ENCODE data around the gene CH25H. TPM values are rescaled to one million over a fixed set of nuclear protein-coding genes. Genes with fewer than 3 reads are reported as not detected.

The CH25H gene
- total RNA-seq, 1 experiment from 2014 or later, result not detected

GRCh38 chr10:89164920-89165319 lies 42.2 kb downstream of the CH25H start:
- H3K79me2 ChIP-seq (ENCODE audit: low read length), result no peaks in the 10 kb centered on the region
- H2AFZ ChIP-seq (ENCODE audit: low read length), result no peak overlapping the region
- no peaks in the 10 kb centered on the region for H3K27me3 ChIP-seq (ENCODE audit: low read length)
- H4K20me1 ChIP-seq (ENCODE audit: insufficient read depth, low read depth, low read length), result no peaks in the 10 kb centered on the region
- no peaks in the 10 kb centered on the region for H3K9me3 ChIP-seq (ENCODE audit: low read length)
- H3K4me3 ChIP-seq (ENCODE audit: low read length), result no peak overlapping the region
- no peak overlapping the region for H3K4me2 ChIP-seq (ENCODE audit: low read depth, low read length, poor library complexity, severe bottlenecking)
- no peaks in the 10 kb centered on the region for H3K36me3 ChIP-seq (ENCODE audit: insufficient read depth, low read length)
- H3K4me1 ChIP-seq (ENCODE audit: low read length), result no peaks in the 10 kb centered on the region
- no peak for DNase-seq
- H3K9ac ChIP-seq (ENCODE audit: low read length), result no peak overlapping the region
- H3K9me2 ChIP-seq (replicated peaks; ENCODE audit: insufficient read depth, low read length), result no peaks in the 10 kb centered on the region
- H3K27ac ChIP-seq (ENCODE audit: low read length), result no peak overlapping the region

DNA sequence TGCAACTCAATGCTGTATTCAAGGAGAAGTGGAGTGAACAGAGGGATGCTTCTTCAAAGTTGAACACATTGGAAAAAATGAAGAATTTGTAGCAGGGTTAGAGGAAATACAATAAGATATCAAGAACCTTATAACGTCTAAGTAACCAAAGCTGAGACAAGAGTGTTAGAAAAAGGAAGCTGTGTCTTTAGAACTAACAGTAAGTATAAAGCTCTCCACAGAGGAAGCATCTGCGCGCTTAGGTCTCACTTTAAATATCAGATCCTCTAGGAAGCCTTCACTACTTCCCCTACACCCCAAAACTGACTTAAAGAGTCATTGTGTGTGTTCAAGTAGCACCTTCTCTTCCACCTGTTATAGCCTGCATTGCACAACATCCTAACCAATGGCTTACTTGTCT lies 43.0 kb downstream of the CH25H start:
- H3K79me2 ChIP-seq (ENCODE audit: low read length), result no peaks in the 10 kb centered on the region
- no peaks in the 10 kb centered on the region for H3K27me3 ChIP-seq (ENCODE audit: low read length)
- H3K9me3 ChIP-seq (ENCODE audit: low read length), result no peaks in the 10 kb centered on the region
- H4K20me1 ChIP-seq (ENCODE audit: insufficient read depth, low read depth, low read length), result no peaks in the 10 kb centered on the region
- H3K36me3 ChIP-seq (ENCODE audit: insufficient read depth, low read length), result no peaks in the 10 kb centered on the region
- H2AFZ ChIP-seq (ENCODE audit: low read length), result no peak overlapping the region
- no peaks in the 10 kb centered on the region for H3K9me2 ChIP-seq (replicated peaks; ENCODE audit: insufficient read depth, low read length)
- DNase-seq, result no peak
- H3K9ac ChIP-seq (ENCODE audit: low read length), result no peak overlapping the region
- peak overlapping the region; percentile 22; the same call in 1 of the 2 replicates for H3K4me3 ChIP-seq (ENCODE audit: low read length)
- no peaks in the 10 kb centered on the region for H3K4me1 ChIP-seq (ENCODE audit: low read length)
- H3K27ac ChIP-seq (ENCODE audit: low read length), result no peak overlapping the region
- peak overlapping the region; percentile 38 for H3K4me2 ChIP-seq (ENCODE audit: low read depth, low read length, poor library complexity, severe bottlenecking)

DNA sequence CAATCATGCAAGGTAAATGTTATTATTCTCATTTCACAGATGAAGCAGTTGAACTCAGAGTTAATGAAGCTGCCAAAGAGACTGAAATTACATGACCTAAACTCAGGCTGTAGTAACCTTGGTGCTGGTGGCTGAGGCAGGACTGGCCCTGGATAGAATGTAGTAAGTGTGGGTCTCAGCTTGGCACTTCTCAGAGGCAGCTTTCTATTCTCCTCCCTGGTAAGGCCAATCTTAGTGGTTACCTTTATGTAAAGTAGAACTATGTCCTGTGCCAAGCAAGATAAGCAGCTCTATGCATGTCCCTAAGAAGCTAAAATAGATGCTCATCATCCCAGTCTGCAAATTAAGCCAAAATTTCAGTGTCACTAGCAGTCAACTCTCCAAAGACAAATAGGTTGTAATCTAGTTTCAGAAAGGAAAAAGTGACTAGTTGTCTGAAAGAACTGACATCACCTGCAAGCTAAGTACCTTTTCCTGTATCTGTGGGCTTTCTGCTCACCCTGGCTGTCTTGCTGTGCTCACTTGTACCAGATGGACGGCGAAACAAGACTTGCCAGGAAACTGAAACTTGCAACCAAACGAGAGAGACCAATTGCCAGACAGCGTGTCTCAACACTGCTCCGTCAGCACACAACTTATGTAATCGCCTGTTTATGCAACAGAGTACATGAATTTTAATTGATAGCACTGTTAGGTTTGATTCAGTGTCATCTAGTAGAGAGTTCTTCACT lies 43.7 kb downstream of the CH25H start:
- peak overlapping the region; percentile 22; the same call in 1 of the 2 replicates for H3K4me3 ChIP-seq (ENCODE audit: low read length)
- H3K9me3 ChIP-seq (ENCODE audit: low read length), result no peaks in the 10 kb centered on the region
- H3K27ac ChIP-seq (ENCODE audit: low read length), result no peak overlapping the region
- no peak overlapping the region for H2AFZ ChIP-seq (ENCODE audit: low read length)
- H3K27me3 ChIP-seq (ENCODE audit: low read length), result no peaks in the 10 kb centered on the region
- H3K9me2 ChIP-seq (replicated peaks; ENCODE audit: insufficient read depth, low read length), result no peaks in the 10 kb centered on the region
- H3K4me1 ChIP-seq (ENCODE audit: low read length), result no peaks in the 10 kb centered on the region
- peak overlapping the region; percentile 38 for H3K4me2 ChIP-seq (ENCODE audit: low read depth, low read length, poor library complexity, severe bottlenecking)
- H3K9ac ChIP-seq (ENCODE audit: low read length), result no peak overlapping the region
- no peaks in the 10 kb centered on the region for H4K20me1 ChIP-seq (ENCODE audit: insufficient read depth, low read depth, low read length)
- no peak for DNase-seq
- H3K36me3 ChIP-seq (ENCODE audit: insufficient read depth, low read length), result no peaks in the 10 kb centered on the region
- no peaks in the 10 kb centered on the region for H3K79me2 ChIP-seq (ENCODE audit: low read length)

DNA sequence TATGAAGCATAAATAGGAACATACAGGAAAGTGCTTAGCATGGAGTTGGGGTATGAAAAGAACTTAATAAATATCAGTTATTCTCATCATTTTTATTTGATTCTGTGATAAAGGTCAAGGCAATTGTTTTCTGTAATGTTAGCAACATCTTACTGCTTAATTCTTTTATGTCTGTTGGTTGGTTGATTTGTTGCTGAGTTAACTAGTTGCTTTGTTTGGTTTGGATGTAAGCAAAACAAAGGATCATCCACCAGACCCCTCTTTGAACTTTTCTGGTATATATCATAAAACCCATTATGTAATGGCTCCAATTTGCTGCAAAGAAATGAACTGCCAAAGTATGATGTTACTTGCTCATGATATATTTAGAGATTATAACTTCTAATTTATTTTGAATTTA lies 44.5 kb downstream of the CH25H start:
- Histone ChIP-seq H3K79me2 (ENCODE audit: low read length) (no peaks in the 10 kb centered on the region), H2AFZ (ENCODE audit: low read length) (no peak overlapping the region), H3K4me2 (ENCODE audit: low read depth, low read length, poor library complexity, severe bottlenecking) (no peak overlapping the region), H3K27ac (ENCODE audit: low read length) (no peak overlapping the region), H3K4me1 (ENCODE audit: low read length) (no peaks in the 10 kb centered on the region), H3K4me3 (ENCODE audit: low read length) (no peak overlapping the region), H3K9me3 (ENCODE audit: low read length) (no peaks in the 10 kb centered on the region), H4K20me1 (ENCODE audit: insufficient read depth, low read depth, low read length) (no peaks in the 10 kb centered on the region), H3K9me2 (replicated peaks; ENCODE audit: insufficient read depth, low read length) (no peaks in the 10 kb centered on the region), H3K9ac (ENCODE audit: low read length) (no peak overlapping the region), H3K27me3 (ENCODE audit: low read length) (no peaks in the 10 kb centered on the region), H3K36me3 (ENCODE audit: insufficient read depth, low read length) (no peaks in the 10 kb centered on the region)
- DNase-seq, result no peak

DNA sequence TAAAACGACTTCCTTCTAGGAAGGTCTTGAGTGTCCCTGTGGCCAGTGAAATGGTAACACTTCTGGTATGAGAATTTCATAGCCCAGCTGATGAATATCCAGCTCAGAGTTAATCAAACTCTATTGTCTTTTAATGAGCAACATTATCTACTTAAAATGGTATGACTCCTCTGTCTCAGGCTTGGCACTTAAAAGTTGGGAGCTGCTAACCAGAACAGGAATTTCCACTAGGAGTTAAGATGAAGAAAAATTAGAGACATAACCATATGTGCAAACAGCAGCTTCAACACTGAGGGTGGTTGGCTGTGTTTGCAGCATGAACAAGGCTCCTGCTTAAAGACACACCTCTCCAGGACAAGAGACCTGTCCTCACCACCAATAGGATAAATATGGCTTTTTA lies 46.8 kb downstream of the CH25H start:
- no peaks in the 10 kb centered on the region for H3K27me3 ChIP-seq (ENCODE audit: low read length)

DNA sequence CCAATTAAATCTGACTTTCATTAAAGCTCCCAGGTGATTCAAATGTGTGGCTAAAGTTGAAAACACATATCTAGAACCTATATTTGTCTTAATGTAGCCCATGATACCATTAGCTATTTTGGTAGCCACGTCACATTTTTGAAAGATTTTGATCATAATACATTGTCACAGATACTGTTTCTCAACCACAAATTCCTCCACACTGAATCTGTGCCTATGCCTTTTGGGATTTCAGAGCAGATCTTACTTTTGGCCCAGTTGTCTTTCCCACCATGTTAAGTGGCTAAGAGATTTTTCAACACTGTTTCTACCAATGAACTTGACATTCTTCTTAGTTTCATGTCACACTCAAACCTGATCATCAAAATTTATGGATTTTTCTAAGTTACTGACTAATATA lies 47.4 kb downstream of the CH25H start:
- no peaks in the 10 kb centered on the region for H3K9me3 ChIP-seq (ENCODE audit: low read length)

More for the DNA sequence above, 46.8 kb downstream of the CH25H start:
- Histone ChIP-seq H3K4me1 (ENCODE audit: low read length) (no peaks in the 10 kb centered on the region), H3K4me3 (ENCODE audit: low read length) (no peak overlapping the region), H3K9ac (ENCODE audit: low read length) (no peak overlapping the region), H3K27ac (ENCODE audit: low read length) (no peak overlapping the region), H3K4me2 (ENCODE audit: low read depth, low read length, poor library complexity, severe bottlenecking) (no peak overlapping the region), H4K20me1 (ENCODE audit: insufficient read depth, low read depth, low read length) (no peaks in the 10 kb centered on the region), H2AFZ (ENCODE audit: low read length) (no peak overlapping the region), H3K9me3 (ENCODE audit: low read length) (no peaks in the 10 kb centered on the region), H3K36me3 (ENCODE audit: insufficient read depth, low read length) (no peaks in the 10 kb centered on the region), H3K79me2 (ENCODE audit: low read length) (no peaks in the 10 kb centered on the region), H3K9me2 (replicated peaks; ENCODE audit: insufficient read depth, low read length) (no peaks in the 10 kb centered on the region)
- no peak for DNase-seq

DNA sequence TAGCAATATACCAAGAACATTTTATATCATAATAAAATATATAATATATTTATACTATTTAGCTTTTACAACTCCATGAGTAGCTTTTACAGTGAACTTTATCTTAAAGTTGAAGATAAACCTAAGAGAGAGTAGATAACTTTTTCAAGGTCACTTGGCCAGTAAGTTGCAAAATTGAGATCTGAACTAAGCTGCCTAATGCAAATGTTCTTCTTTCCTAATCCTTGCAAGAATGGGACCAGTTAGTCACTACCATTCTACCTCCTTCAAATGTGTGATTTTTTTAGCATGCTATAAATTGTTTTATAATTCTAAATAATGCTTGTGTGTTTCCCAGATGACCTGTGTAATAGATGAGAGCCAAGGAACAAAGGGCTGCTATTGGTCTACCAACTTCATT lies 47.8 kb downstream of the CH25H start:
- DNase-seq, result no peak
- Histone ChIP-seq H3K9me3 (ENCODE audit: low read length) (no peaks in the 10 kb centered on the region), H2AFZ (ENCODE audit: low read length) (no peak overlapping the region), H3K27me3 (ENCODE audit: low read length) (no peaks in the 10 kb centered on the region), H3K4me2 (ENCODE audit: low read depth, low read length, poor library complexity, severe bottlenecking) (no peak overlapping the region), H4K20me1 (ENCODE audit: insufficient read depth, low read depth, low read length) (no peaks in the 10 kb centered on the region), H3K9me2 (replicated peaks; ENCODE audit: insufficient read depth, low read length) (no peaks in the 10 kb centered on the region), H3K4me3 (ENCODE audit: low read length) (no peak overlapping the region), H3K36me3 (ENCODE audit: insufficient read depth, low read length) (no peaks in the 10 kb centered on the region), H3K27ac (ENCODE audit: low read length) (no peak overlapping the region), H3K79me2 (ENCODE audit: low read length) (no peaks in the 10 kb centered on the region), H3K4me1 (ENCODE audit: low read length) (no peaks in the 10 kb centered on the region), H3K9ac (ENCODE audit: low read length) (no peak overlapping the region)

More for the DNA sequence above, 47.4 kb downstream of the CH25H start:
- Histone ChIP-seq H3K27me3 (ENCODE audit: low read length) (no peaks in the 10 kb centered on the region), H3K4me3 (ENCODE audit: low read length) (no peak overlapping the region), H3K36me3 (ENCODE audit: insufficient read depth, low read length) (no peaks in the 10 kb centered on the region), H3K4me2 (ENCODE audit: low read depth, low read length, poor library complexity, severe bottlenecking) (no peak overlapping the region), H3K4me1 (ENCODE audit: low read length) (no peaks in the 10 kb centered on the region), H3K27ac (ENCODE audit: low read length) (no peak overlapping the region), H3K9me2 (replicated peaks; ENCODE audit: insufficient read depth, low read length) (no peaks in the 10 kb centered on the region), H3K79me2 (ENCODE audit: low read length) (no peaks in the 10 kb centered on the region), H4K20me1 (ENCODE audit: insufficient read depth, low read depth, low read length) (no peaks in the 10 kb centered on the region), H3K9ac (ENCODE audit: low read length) (no peak overlapping the region), H2AFZ (ENCODE audit: low read length) (no peak overlapping the region)
- no peak for DNase-seq

DNA sequence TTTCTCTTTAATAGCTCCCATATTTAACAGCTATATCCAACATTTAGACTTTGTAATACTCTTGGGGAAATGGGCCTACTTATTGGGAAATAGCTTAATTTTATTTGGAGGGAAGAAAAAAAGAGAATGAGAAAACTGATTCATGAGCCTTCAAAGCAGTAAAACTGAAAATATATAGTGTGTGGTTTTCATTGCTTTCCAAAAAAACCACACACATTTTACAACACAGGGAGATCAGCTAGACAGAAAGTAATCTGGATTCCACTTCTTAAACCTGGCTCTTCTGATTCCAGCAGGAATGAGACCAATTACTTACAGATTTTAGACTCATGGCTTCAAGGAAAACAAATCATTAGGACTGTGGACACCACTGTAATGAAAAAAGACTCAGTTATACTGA lies 48.7 kb downstream of the CH25H start:
- Histone ChIP-seq H2AFZ (ENCODE audit: low read length) (no peak overlapping the region), H3K9me2 (replicated peaks; ENCODE audit: insufficient read depth, low read length) (no peaks in the 10 kb centered on the region), H3K9ac (ENCODE audit: low read length) (no peak overlapping the region), H3K4me2 (ENCODE audit: low read depth, low read length, poor library complexity, severe bottlenecking) (no peak overlapping the region), H4K20me1 (ENCODE audit: insufficient read depth, low read depth, low read length) (no peaks in the 10 kb centered on the region), H3K4me3 (ENCODE audit: low read length) (no peak overlapping the region), H3K9me3 (ENCODE audit: low read length) (no peaks in the 10 kb centered on the region), H3K36me3 (ENCODE audit: insufficient read depth, low read length) (no peaks in the 10 kb centered on the region), H3K27ac (ENCODE audit: low read length) (no peak overlapping the region), H3K4me1 (ENCODE audit: low read length) (no peaks in the 10 kb centered on the region), H3K27me3 (ENCODE audit: low read length) (no peaks in the 10 kb centered on the region), H3K79me2 (ENCODE audit: low read length) (no peaks in the 10 kb centered on the region)
- no peak for DNase-seq

Measured in Karpas-422 (cell line).